Endothelial cell (in vitro differentiated cells): ENCODE measurements around the gene ANKS3. TPM values are rescaled to one million over a fixed set of nuclear protein-coding genes. Genes with fewer than 3 reads are reported as not detected.

Experiments
- DNase-seq: peaks from one replicate; pipeline ENCODE4 v3.0.0; 2021; ENCODE audit warnings: low spot score
- H3K27ac Mint-ChIP-seq: one replicate; pipeline ENCODE4 v1.8.0; 2021; ENCODE audit warnings: mixed read lengths, inconsistent platforms; ENCODE audit not compliant: unreplicated experiment
- H3K27me3 Mint-ChIP-seq: one replicate; pipeline ENCODE4 v1.8.0; 2021; ENCODE audit warnings: mild to moderate bottlenecking, moderate library complexity, mixed read lengths, inconsistent platforms; ENCODE audit not compliant: unreplicated experiment
- H3K36me3 Mint-ChIP-seq: one replicate; pipeline ENCODE4 v1.8.0; 2021; ENCODE audit warnings: mild to moderate bottlenecking, low read depth, mixed read lengths, inconsistent platforms; ENCODE audit not compliant: unreplicated experiment
- H3K4me1 Mint-ChIP-seq: one replicate; pipeline ENCODE4 v1.8.0; 2021; ENCODE audit warnings: mild to moderate bottlenecking, mixed read lengths, inconsistent platforms; ENCODE audit not compliant: unreplicated experiment
- H3K4me3 Mint-ChIP-seq: one replicate; pipeline ENCODE4 v1.8.0; 2021; ENCODE audit warnings: mild to moderate bottlenecking, mixed read lengths, inconsistent platforms; ENCODE audit not compliant: unreplicated experiment
- H3K9me3 Mint-ChIP-seq: one replicate; pipeline ENCODE4 v1.8.0; 2021; ENCODE audit warnings: mixed read lengths, inconsistent platforms; ENCODE audit not compliant: unreplicated experiment
- CTCF ChIP-seq: fragments of 200-600 bp; sonication (generic); IDR thresholded peaks from one replicate; pipeline ENCODE4 v1.5.0; 2021; ENCODE audit warnings: antibody characterized with exemption; ENCODE audit not compliant: unreplicated experiment
- total RNA-seq: library from RNA; stranded (reverse); fragmentation: NEBNext Ultra II Directional; extraction: Animal tissue kit (Norgen Biotek cat#: 25700); gene quantifications from one replicate; pipeline ENCODE4 v1.2.1, GENCODE V29; 2021; ENCODE audit not compliant: unreplicated experiment

ANKS3 gene
- total RNA-seq, 1 donor from 2014 or later: 15.6 TPM

- DNase-seq: no peak
- Mint-ChIP-seq H3K27ac (no peak overlapping the region), H3K4me3 (no peak overlapping the region), H3K27me3 (peaks cover 15% of the 10 kb centered on the region), H3K36me3 (peaks cover 13% of the 10 kb centered on the region), H3K9me3 (no peaks in the 10 kb centered on the region), H3K4me1 (no peaks in the 10 kb centered on the region)
- TF ChIP-seq CTCF: no peak
These were observed 44.0 kb downstream of the ANKS3 start for GRCh38 chr16:4689864-4690704.

GRCh38 chr16:4689091-4689671, 44.9 kb downstream of the ANKS3 start:
- TF ChIP-seq CTCF: no peak
- no peak overlapping the region for H3K4me3 Mint-ChIP-seq
- no peaks in the 10 kb centered on the region for H3K4me1 Mint-ChIP-seq
- H3K27me3 Mint-ChIP-seq: peaks cover 13% of the 10 kb centered on the region
- DNase-seq: no peak
- peaks cover 16% of the 10 kb centered on the region for H3K36me3 Mint-ChIP-seq
- H3K9me3 Mint-ChIP-seq: no peaks in the 10 kb centered on the region
- H3K27ac Mint-ChIP-seq: no peak overlapping the region

DNA sequence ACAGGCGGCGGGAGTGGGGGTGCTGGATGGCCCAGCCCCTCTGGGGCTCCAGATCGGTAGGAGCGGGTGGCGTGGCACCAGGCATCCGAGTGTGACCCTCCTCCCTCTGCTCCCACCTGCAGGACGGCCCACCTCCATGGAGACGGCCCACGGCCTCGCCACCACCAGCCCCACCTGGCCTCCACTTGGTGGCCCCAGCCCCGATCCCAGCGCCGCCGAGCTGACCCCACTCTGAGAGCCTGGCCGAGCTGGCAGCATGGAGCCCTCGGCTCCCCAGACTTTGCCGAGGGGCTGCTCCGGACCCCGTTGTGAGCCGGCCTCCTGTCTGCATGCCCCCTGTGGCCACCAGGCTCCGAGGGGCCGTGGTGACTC, 45.4 kb downstream of the ANKS3 start:
- H3K9me3 Mint-ChIP-seq: no peaks in the 10 kb centered on the region
- DNase-seq: no peak
- no peak overlapping the region for H3K27ac Mint-ChIP-seq
- H3K4me1 Mint-ChIP-seq: no peaks in the 10 kb centered on the region
- no peak overlapping the region for H3K4me3 Mint-ChIP-seq
- TF ChIP-seq CTCF: no peak
- peaks cover 16% of the 10 kb centered on the region for H3K36me3 Mint-ChIP-seq
- peaks cover 13% of the 10 kb centered on the region for H3K27me3 Mint-ChIP-seq

GRCh38 chr16:4687946-4688673, 46.0 kb downstream of the ANKS3 start:
- Mint-ChIP-seq H3K27me3 (peaks cover 16% of the 10 kb centered on the region), H3K27ac (no peak overlapping the region), H3K4me3 (no peak overlapping the region), H3K4me1 (no peaks in the 10 kb centered on the region), H3K36me3 (peaks cover 16% of the 10 kb centered on the region), H3K9me3 (no peaks in the 10 kb centered on the region)
- DNase-seq: no peak
- TF ChIP-seq CTCF: no peak
